Mesendoderm (in vitro differentiated cells): ENCODE results near the gene CCDC177.

Experiments used
- DNase-seq: peaks from one replicate; pipeline ENCODE4 v3.0.0; 2013
- H2AK5ac ChIP-seq: 2 replicates; pipeline ENCODE4 v1.6.1; 2013; ENCODE audit warnings: low read length, inconsistent platforms
- H2BK120ac ChIP-seq: 2 replicates; pipeline ENCODE4 v1.6.1; 2013; ENCODE audit warnings: low read depth, mild to moderate bottlenecking, low read length, moderate library complexity, mixed read lengths
- H2BK15ac ChIP-seq: replicated peaks from 2 replicates; pipeline ENCODE4 v1.6.1; 2013; ENCODE audit warnings: low read depth, mild to moderate bottlenecking, moderate library complexity
- H2BK5ac ChIP-seq: 2 replicates; pipeline ENCODE4 v1.6.1; 2013; ENCODE audit warnings: low read length, inconsistent platforms
- H3K18ac ChIP-seq: 2 replicates; pipeline ENCODE4 v1.6.1; 2013; ENCODE audit warnings: mild to moderate bottlenecking, low read length, mixed read lengths
- H3K23ac ChIP-seq: one replicate; pipeline ENCODE4 v1.6.1; 2013; ENCODE audit warnings: low read length
- H3K27ac ChIP-seq: 2 replicates; pipeline ENCODE4 v1.5.1; 2013; ENCODE audit warnings: low read depth, mild to moderate bottlenecking, inconsistent platforms, low read length, moderate library complexity
- H3K27me3 ChIP-seq: 2 replicates; pipeline ENCODE4 v1.6.1; 2013; ENCODE audit warnings: low read length, control low read depth, mild to moderate bottlenecking, inconsistent platforms; ENCODE audit not compliant: insufficient read depth, poor library complexity
- H3K36me3 ChIP-seq: 2 replicates; pipeline ENCODE4 v1.6.1; 2013; ENCODE audit warnings: low read length, inconsistent platforms; ENCODE audit not compliant: control insufficient read depth, insufficient read depth
- H3K4ac ChIP-seq: one replicate; pipeline ENCODE4 v1.6.1; 2013; ENCODE audit warnings: low read depth, mild to moderate bottlenecking, low read length, moderate library complexity
- H3K4me1 ChIP-seq: 2 replicates; pipeline ENCODE4 v1.6.1; 2013; ENCODE audit warnings: low read depth, low read length, inconsistent platforms; ENCODE audit not compliant: control insufficient read depth
- H3K4me2 ChIP-seq: 2 replicates; pipeline ENCODE4 v1.6.1; 2013; ENCODE audit warnings: low read length
- H3K4me3 ChIP-seq: 2 replicates; pipeline ENCODE4 v1.5.1; 2013; ENCODE audit warnings: mild to moderate bottlenecking, low read length
- H3K56ac ChIP-seq: one replicate; pipeline ENCODE4 v1.6.1; 2013; ENCODE audit warnings: low read length
- H3K79me1 ChIP-seq: 2 replicates; pipeline ENCODE4 v1.6.1; 2013; ENCODE audit warnings: low read length, inconsistent platforms
- H3K79me2 ChIP-seq: 2 replicates; pipeline ENCODE4 v1.6.1; 2013; ENCODE audit warnings: mild to moderate bottlenecking, low read length; ENCODE audit not compliant: control insufficient read depth, insufficient read depth
- H3K9ac ChIP-seq: 2 replicates; pipeline ENCODE4 v1.6.1; 2013; ENCODE audit warnings: low read length, inconsistent platforms
- H4K5ac ChIP-seq: one replicate; pipeline ENCODE4 v1.6.1; 2013; ENCODE audit warnings: low read length
- H4K8ac ChIP-seq: one replicate; pipeline ENCODE4 v1.6.1; 2013; ENCODE audit warnings: low read depth, mild to moderate bottlenecking, control low read depth, low read length, moderate library complexity
- WGBS: extraction: QIAGEN DNeasy Blood & Tissue Kit; methylation state at CpG from one replicate; pipeline ENCODE4 v1.1.7; 2013; ENCODE audit warnings: low lambda C conversion rate, missing lambda C conversion rate; ENCODE audit not compliant: insufficient coverage; ENCODE audit errors: extremely low coverage; 5-methylcytosine and 5-hydroxymethylcytosine counted together

Gene CCDC177

GRCh38 chr14:69570836-69571330, 3.8 kb downstream of the CCDC177 start:
- H3K4me2 ChIP-seq: no peak overlapping the region

GRCh38 chr14:69569859-69570258, 4.8 kb downstream of the CCDC177 start:
- Histone ChIP-seq H4K5ac (no peak overlapping the region), H3K36me3 (no peaks in the 10 kb centered on the region), H3K27ac (no peak overlapping the region), H3K79me2 (no peaks in the 10 kb centered on the region), H3K27me3 (no peaks in the 10 kb centered on the region), H2BK120ac (no peak overlapping the region), H2BK15ac (no peak overlapping the region), H3K4ac (no peak overlapping the region), H4K8ac (no peak overlapping the region), H3K23ac (no peak overlapping the region), H3K18ac (no peak overlapping the region), H3K4me3 (no peak overlapping the region), H2AK5ac (no peak overlapping the region), H3K9ac (no peak overlapping the region), H3K4me2 (no peak overlapping the region), H3K56ac (no peak overlapping the region), H3K4me1 (no peaks in the 10 kb centered on the region), H3K79me1 (no peaks in the 10 kb centered on the region), H2BK5ac (no peak overlapping the region)
- DNase-seq: no peak
- WGBS: no CpG with 5 or more reads among the region's 2 CpGs

More at GRCh38 chr14:69570836-69571330, 3.8 kb downstream of the CCDC177 start:
- Histone ChIP-seq H4K5ac (no peak overlapping the region), H3K27me3 (no peaks in the 10 kb centered on the region), H3K18ac (no peak overlapping the region), H4K8ac (no peak overlapping the region), H2BK15ac (no peak overlapping the region), H3K56ac (no peak overlapping the region), H3K4me3 (no peak overlapping the region), H3K23ac (no peak overlapping the region), H3K36me3 (no peaks in the 10 kb centered on the region), H3K27ac (no peak overlapping the region), H2AK5ac (no peak overlapping the region), H2BK120ac (no peak overlapping the region), H3K9ac (no peak overlapping the region), H3K79me1 (no peaks in the 10 kb centered on the region), H3K79me2 (no peaks in the 10 kb centered on the region), H3K4ac (no peak overlapping the region), H2BK5ac (no peak overlapping the region), H3K4me1 (no peaks in the 10 kb centered on the region)
- WGBS: no CpG with 5 or more reads among the region's 7 CpGs
- DNase-seq: no peak

- no peak overlapping the region for H3K27ac ChIP-seq
- H3K4me3 ChIP-seq: no peak overlapping the region
- H3K9ac ChIP-seq: no peak overlapping the region
- no peak overlapping the region for H3K4ac ChIP-seq
- DNase-seq: no peak
- no CpG with 5 or more reads among the region's 5 CpGs for WGBS
- H3K18ac ChIP-seq: no peak overlapping the region
- H3K79me1 ChIP-seq: no peaks in the 10 kb centered on the region
- H3K4me2 ChIP-seq: no peak overlapping the region
- H2BK120ac ChIP-seq: no peak overlapping the region
- H4K8ac ChIP-seq: no peak overlapping the region
- H2BK5ac ChIP-seq: no peak overlapping the region
- H3K36me3 ChIP-seq: no peaks in the 10 kb centered on the region
- H3K23ac ChIP-seq: no peak overlapping the region
- H3K27me3 ChIP-seq: no peaks in the 10 kb centered on the region
- no peak overlapping the region for H4K5ac ChIP-seq
- H3K79me2 ChIP-seq: no peaks in the 10 kb centered on the region
- no peak overlapping the region for H2BK15ac ChIP-seq
- H3K4me1 ChIP-seq: peaks cover under 1% of the 10 kb centered on the region
- H3K56ac ChIP-seq: no peak overlapping the region
- no peak overlapping the region for H2AK5ac ChIP-seq
Measured at GRCh38 chr14:69567563-69567962, 7.1 kb downstream of the CCDC177 start.

GRCh38 chr14:69561893-69562292, 12.8 kb downstream of the CCDC177 start:
- Histone ChIP-seq H3K27ac (peak overlapping the region; percentile 76), H3K4me3 (no peak overlapping the region), H3K79me1 (no peaks in the 10 kb centered on the region), H2AK5ac (no peak overlapping the region), H2BK15ac (no peak overlapping the region), H3K4me1 (peaks cover 11% of the 10 kb centered on the region), H4K8ac (no peak overlapping the region), H3K9ac (peak overlapping the region; percentile 42), H3K56ac (peak overlapping the region; percentile 59), H3K4ac (no peak overlapping the region), H3K4me2 (no peak overlapping the region), H3K18ac (no peak overlapping the region), H3K36me3 (no peaks in the 10 kb centered on the region), H3K79me2 (no peaks in the 10 kb centered on the region), H3K27me3 (no peaks in the 10 kb centered on the region), H2BK120ac (no peak overlapping the region), H2BK5ac (peak overlapping the region; percentile 93), H3K23ac (no peak overlapping the region), H4K5ac (no peak overlapping the region)
- peak; percentile 89 for DNase-seq

DNA sequence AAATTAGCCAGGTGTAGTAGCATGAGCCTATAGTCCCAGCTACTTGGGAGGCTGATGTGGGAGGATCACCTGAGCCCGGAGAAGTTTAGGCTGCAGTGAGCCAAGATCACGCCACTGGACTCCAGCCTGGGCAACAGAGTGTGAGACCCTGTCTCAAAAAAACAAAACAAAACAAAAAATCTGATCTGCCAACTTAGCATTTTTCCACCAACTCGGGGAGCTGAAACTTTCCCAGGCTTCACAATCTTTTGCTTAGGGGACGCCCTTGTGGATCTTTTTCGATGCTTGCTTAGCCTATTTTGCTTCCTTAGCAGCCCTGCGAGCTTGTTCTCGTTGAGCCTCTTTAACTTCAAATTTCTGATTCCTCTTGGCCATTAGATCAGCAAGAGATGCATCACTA, 13.8 kb downstream of the CCDC177 start:
- Histone ChIP-seq H3K27me3 (no peaks in the 10 kb centered on the region), H3K56ac (peak overlapping the region; percentile 59), H3K9ac (no peak overlapping the region), H2BK5ac (peak overlapping the region; percentile 93), H3K4me3 (no peak overlapping the region), H3K18ac (peak overlapping the region; percentile 25), H2AK5ac (no peak overlapping the region), H4K5ac (peak overlapping the region; percentile 10), H3K27ac (peak overlapping the region; percentile 76), H2BK120ac (no peak overlapping the region), H3K4me1 (peaks cover 11% of the 10 kb centered on the region), H3K79me1 (no peaks in the 10 kb centered on the region), H3K4me2 (no peak overlapping the region), H2BK15ac (no peak overlapping the region), H3K36me3 (no peaks in the 10 kb centered on the region), H3K4ac (no peak overlapping the region), H4K8ac (no peak overlapping the region), H3K79me2 (no peaks in the 10 kb centered on the region), H3K23ac (no peak overlapping the region)
- no CpG with 5 or more reads among the region's 7 CpGs for WGBS
- no peak for DNase-seq

- Histone ChIP-seq H2BK120ac (no peak overlapping the region), H3K36me3 (no peaks in the 10 kb centered on the region), H3K79me2 (no peaks in the 10 kb centered on the region), H2BK15ac (no peak overlapping the region), H2AK5ac (no peak overlapping the region), H3K4me1 (peaks cover 11% of the 10 kb centered on the region), H3K27me3 (no peaks in the 10 kb centered on the region), H3K79me1 (no peaks in the 10 kb centered on the region), H2BK5ac (no peak overlapping the region), H3K9ac (no peak overlapping the region), H3K56ac (no peak overlapping the region), H4K5ac (no peak overlapping the region), H3K4me3 (no peak overlapping the region), H3K4me2 (no peak overlapping the region), H3K18ac (no peak overlapping the region), H3K27ac (no peak overlapping the region), H4K8ac (no peak overlapping the region), H3K4ac (no peak overlapping the region), H3K23ac (no peak overlapping the region)
- no peak for DNase-seq
- WGBS: no CpG with 5 or more reads among the region's 6 CpGs
Measured at GRCh38 chr14:69559581-69560011, 15.1 kb downstream of the CCDC177 start.
